Spleen (tissue), 11 donors: ENCODE measurements around the gene PEPD. TPM values are rescaled to one million over a fixed set of nuclear protein-coding genes. Genes with fewer than 3 reads are reported as not detected.

ENCODE experiments used
- DNase-seq: peaks from one replicate; pipeline ENCODE4 v3.0.0-alpha.2; 2020
- H3K27ac ChIP-seq, 8 donors: fragments of 200-600 bp; sonication (generic) in 7 of 8; 1 replicate in 4 of 8; 2 replicates in 4 of 8; pipeline versions ENCODE4 v1.5.0 to v1.8.0; 2016 to 2021; ENCODE audit warnings: inconsistent platforms in 4 of 8, mild to moderate bottlenecking in 4 of 8, moderate library complexity in 1 of 8
- H3K27me3 ChIP-seq, 7 donors: fragments of 200-600 bp; sonication (generic) in 6 of 7; replicated peaks in 1 of 7; 1 replicate in 4 of 7; 2 replicates in 3 of 7; pipeline versions ENCODE4 v1.5.0 to v1.8.0; 2016 to 2021; ENCODE audit warnings: inconsistent platforms in 3 of 7, mild to moderate bottlenecking in 1 of 7
- H3K36me3 ChIP-seq, 6 donors: fragments of 200-600 bp; sonication (generic) in 5 of 6; 1 replicate in 4 of 6; 2 replicates in 2 of 6; pipeline versions ENCODE4 v1.5.0 to v1.8.0; 2016 to 2021; ENCODE audit warnings: inconsistent platforms in 2 of 6
- H3K4me1 ChIP-seq, 6 donors: fragments of 200-600 bp; sonication (generic) in 5 of 6; 1 replicate in 3 of 6; 2 replicates in 3 of 6; pipeline versions ENCODE4 v1.5.0 to v1.8.0; 2016 to 2021; ENCODE audit warnings: inconsistent platforms in 3 of 6
- H3K4me3 ChIP-seq, 8 donors: fragments of 200-600 bp; sonication (generic) in 7 of 8; 1 replicate in 4 of 8; 2 replicates in 4 of 8; pipeline versions ENCODE4 v1.5.0 to v1.8.0; 2016 to 2021; ENCODE audit warnings: inconsistent platforms in 4 of 8, mild to moderate bottlenecking in 4 of 8, moderate library complexity in 2 of 8
- H3K9me3 ChIP-seq, 8 donors: fragments of 200-600 bp; sonication (generic) in 7 of 8; 1 replicate in 4 of 8; 2 replicates in 4 of 8; pipeline versions ENCODE4 v1.5.0 to v1.8.0; 2016 to 2021; ENCODE audit warnings: inconsistent platforms in 4 of 8
- POLR2A ChIP-seq, 3 donors: fragments of 450-650 bp; IDR thresholded peaks; one replicate each; pipeline ENCODE4 v1.5.1; 2017; ENCODE audit warnings: antibody characterized with exemption in 3 of 3, mild to moderate bottlenecking in 1 of 3
- POLR2AphosphoS5 ChIP-seq, 3 donors: sonication (generic); formaldehyde crosslinking; IDR thresholded peaks; one replicate each; pipeline ENCODE4 v1.5.1; 2017; ENCODE audit warnings: antibody characterized with exemption in 3 of 3
- WGBS, 5 donors: extraction: QIAGEN DNeasy Blood & Tissue Kit in 3 of 5; methylation state at CpG; one replicate each; pipeline versions ENCODE4 v1.1.5 to v1.1.7; 2013 to 2018; 5-methylcytosine and 5-hydroxymethylcytosine counted together
- intact Hi-C: fragments of 100-400 bp; cut with DNase I; formaldehyde crosslinking; loops from one replicate; pipeline ENCODE4 v1.15.0; 2023; ENCODE audit warnings: low total_unique reads
- polyA plus RNA-seq, 3 donors: library from polyadenylated mRNA; stranded (reverse); fragments of 200-250 nt; gene quantifications; one replicate each; pipeline ENCODE4 v1.2.1, GENCODE V29; 2013
- total RNA-seq, 7 donors: library from RNA; depleted of rRNA in 3 of 7; stranded (reverse); fragments of >200 nt in 3 of 7; fragmentation: NEBNext Ultra II Directional in 4 of 7; extraction: Animal tissue kit (Norgen Biotek cat#: 25700) in 4 of 7; gene quantifications; one replicate each; pipeline versions ENCODE4 v1.1.0 to v1.2.1, GENCODE V29; 2016 to 2021
- TF ChIP-seq, protein P1 (sequence below), 11 experiments: fragments of 200-600 bp in 7 of 11; fragments of 450-650 bp in 4 of 11; sonication (generic) in 4 of 11; IDR thresholded peaks in 8 of 11; conservative IDR thresholded peaks in 3 of 11; 1 replicate in 7 of 11; 2 replicates in 4 of 11; pipeline versions ENCODE4 v1.4.0 to v1.8.0; 2016 to 2021; ENCODE audit warnings: antibody characterized with exemption in 11 of 11, inconsistent platforms in 4 of 11, mild to moderate bottlenecking in 1 of 11
- donor health status: healthy with polysubstance abuse.
- donor health status: DM: no; HTN: no; CAD: no; lungs with moderate emphysema.
- donor health status: DM: no; HTN: no; CAD: no.
- donor health status: Bipolar disorder and iron deficiency.
- donor health status: healthy.
- donor health status: DM: no; HTN: no; CAD: no.
- donor health status: DM: yes; HTN: yes; CAD: no.

Gene PEPD
- total and polyA plus RNA-seq, 10 donors: 38.4 to 98.3 (median 69.8) TPM

DNA sequence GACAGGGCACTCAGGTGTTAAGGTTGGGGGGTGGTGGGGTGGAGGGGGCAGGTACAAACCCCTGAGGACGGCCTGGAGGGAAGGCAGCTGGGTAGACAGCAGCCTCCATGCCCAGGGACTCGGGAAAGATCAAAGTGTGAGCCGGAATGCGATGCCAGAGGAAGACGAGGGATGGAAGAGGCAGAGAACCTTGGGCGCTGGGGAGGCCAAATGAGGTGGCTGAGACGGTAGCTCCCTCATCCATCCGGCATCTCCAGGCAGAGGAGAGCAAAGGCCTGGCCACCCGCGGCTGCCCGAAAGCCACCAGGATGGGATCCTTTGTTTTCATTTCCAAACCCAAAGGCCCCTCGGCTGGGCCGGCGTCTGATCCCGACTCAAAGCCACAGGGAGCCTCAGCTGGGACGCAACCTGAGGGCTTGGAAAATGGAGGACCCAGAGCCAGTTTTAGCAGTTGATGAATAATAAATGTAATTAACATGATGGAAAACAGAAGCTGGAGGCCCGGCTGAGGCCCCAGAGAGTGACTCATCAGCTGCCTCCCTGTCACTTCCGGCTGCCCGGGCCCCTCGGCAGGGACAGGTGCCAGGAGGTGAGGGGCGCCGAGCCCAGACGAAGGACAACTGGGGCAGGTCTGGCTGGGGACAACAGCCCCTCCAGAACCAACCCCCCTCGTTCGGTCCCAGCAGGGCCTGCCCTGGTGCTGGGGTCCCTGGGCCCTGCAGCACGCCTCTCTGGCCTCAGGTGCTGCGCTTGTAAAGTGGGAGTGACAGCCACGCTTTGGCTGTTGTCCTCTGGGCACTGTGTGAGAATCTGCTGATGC, 86.5 kb downstream of the PEPD start:
- Histone ChIP-seq H3K27ac (no peak overlapping the region), H3K9me3 (no peaks in the 10 kb centered on the region), H3K4me1 (peaks cover 0 to 18% (median 3%) of the 10 kb centered on the region in 6 donors), H3K36me3 (peaks cover 0 to 14% (median 0%) of the 10 kb centered on the region in 6 donors), H3K4me3 (no peak overlapping the region), H3K27me3 (no peaks in the 10 kb centered on the region)
- 70 to 86% (median 81%) methylated on average over 23 to 28 of the region's 28 CpGs for WGBS, 5 donors
- TF ChIP-seq POLR2AphosphoS5 (IDR thresholded peaks at IDR 0.05) (peak in 1 of 3 donors; percentile 16), POLR2A (IDR thresholded peaks at IDR 0.05) (no peak)
- intact Hi-C loops: loop anchor here (5.0 kb wide), 1 partner anchor 337 kb away; no protein-coding TSS in a partner anchor
- DNase-seq: peak; percentile 57

- TF ChIP-seq, protein P1, sequence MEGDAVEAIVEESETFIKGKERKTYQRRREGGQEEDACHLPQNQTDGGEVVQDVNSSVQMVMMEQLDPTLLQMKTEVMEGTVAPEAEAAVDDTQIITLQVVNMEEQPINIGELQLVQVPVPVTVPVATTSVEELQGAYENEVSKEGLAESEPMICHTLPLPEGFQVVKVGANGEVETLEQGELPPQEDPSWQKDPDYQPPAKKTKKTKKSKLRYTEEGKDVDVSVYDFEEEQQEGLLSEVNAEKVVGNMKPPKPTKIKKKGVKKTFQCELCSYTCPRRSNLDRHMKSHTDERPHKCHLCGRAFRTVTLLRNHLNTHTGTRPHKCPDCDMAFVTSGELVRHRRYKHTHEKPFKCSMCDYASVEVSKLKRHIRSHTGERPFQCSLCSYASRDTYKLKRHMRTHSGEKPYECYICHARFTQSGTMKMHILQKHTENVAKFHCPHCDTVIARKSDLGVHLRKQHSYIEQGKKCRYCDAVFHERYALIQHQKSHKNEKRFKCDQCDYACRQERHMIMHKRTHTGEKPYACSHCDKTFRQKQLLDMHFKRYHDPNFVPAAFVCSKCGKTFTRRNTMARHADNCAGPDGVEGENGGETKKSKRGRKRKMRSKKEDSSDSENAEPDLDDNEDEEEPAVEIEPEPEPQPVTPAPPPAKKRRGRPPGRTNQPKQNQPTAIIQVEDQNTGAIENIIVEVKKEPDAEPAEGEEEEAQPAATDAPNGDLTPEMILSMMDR (IDR thresholded peaks at IDR 0.05 in 8 of 11, conservative IDR thresholded peaks at IDR 0.05 in 3 of 11): no peak
- TF ChIP-seq POLR2A (IDR thresholded peaks at IDR 0.05) (no peak), POLR2AphosphoS5 (IDR thresholded peaks at IDR 0.05) (no peak)
- Histone ChIP-seq H3K4me3 (no peak overlapping the region), H3K9me3 (no peaks in the 10 kb centered on the region), H3K27me3 (no peaks in the 10 kb centered on the region), H3K4me1 (peaks cover 0 to 18% (median 3%) of the 10 kb centered on the region in 6 donors), H3K36me3 (peaks cover 0 to 14% (median 0%) of the 10 kb centered on the region in 6 donors), H3K27ac (no peak overlapping the region)
- WGBS, 5 donors: 88 to 94% (median 91%) methylated on average over 20 to 22 of the region's 22 CpGs
- intact Hi-C loops: loop anchor here (5.0 kb wide), 1 partner anchor 338 kb away; no protein-coding TSS in a partner anchor
- peak; percentile 38 for DNase-seq
Observed at GRCh38 chr19:33434069-33434885, 87.3 kb downstream of the PEPD start.

GRCh38 chr19:33432446-33433170, 89.0 kb downstream of the PEPD start:
- WGBS, 5 donors: 79 to 89% (median 88%) methylated on average over 10 to 16 of the region's 16 CpGs
- Histone ChIP-seq H3K9me3 (no peaks in the 10 kb centered on the region), H3K4me3 (no peak overlapping the region), H3K27ac (no peak overlapping the region), H3K36me3 (peaks cover 0 to 14% (median 0%) of the 10 kb centered on the region in 6 donors), H3K27me3 (no peaks in the 10 kb centered on the region), H3K4me1 (peaks cover 0 to 15% (median 3%) of the 10 kb centered on the region in 6 donors)
- peak; percentile 46 for DNase-seq
- intact Hi-C loops: loop anchor here (5.0 kb wide), 1 partner anchor 340 kb away; no protein-coding TSS in a partner anchor
- TF ChIP-seq POLR2A (IDR thresholded peaks at IDR 0.05): no peak
- TF ChIP-seq POLR2AphosphoS5 (IDR thresholded peaks at IDR 0.05): no peak
- TF ChIP-seq, protein P1 (IDR thresholded peaks at IDR 0.05 in 8 of 11, conservative IDR thresholded peaks at IDR 0.05 in 3 of 11): no peak

DNA sequence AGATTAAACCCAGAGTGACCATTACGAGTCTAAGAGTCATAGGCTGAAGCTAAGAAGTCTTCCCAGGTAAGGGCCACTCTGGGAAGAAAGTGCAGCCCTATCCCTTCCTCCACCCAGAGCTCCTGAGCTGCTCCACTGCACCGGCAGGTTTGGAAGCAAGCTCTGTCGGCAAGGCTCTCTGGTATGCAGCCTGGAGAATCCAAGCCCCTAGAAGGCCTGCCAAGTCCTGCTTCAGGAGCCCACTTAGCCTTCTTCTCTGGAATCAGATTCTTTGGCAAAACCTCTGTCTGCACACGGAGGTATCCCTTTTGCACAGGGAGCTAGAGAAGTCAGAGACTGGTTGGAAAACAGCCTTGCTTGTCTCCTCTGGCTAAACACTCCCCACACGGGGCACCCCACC, 89.6 kb downstream of the PEPD start:
- intact Hi-C loops: loop anchor here (5.0 kb wide), 1 partner anchor 340 kb away; no protein-coding TSS in a partner anchor
- H3K27ac ChIP-seq: no peak overlapping the region
- no peak for DNase-seq

More for the DNA sequence above, 89.6 kb downstream of the PEPD start:
- Histone ChIP-seq H3K27me3 (no peaks in the 10 kb centered on the region), H3K9me3 (no peaks in the 10 kb centered on the region), H3K4me1 (peaks cover 0 to 12% (median 3%) of the 10 kb centered on the region in 6 donors), H3K4me3 (no peak overlapping the region), H3K36me3 (peaks cover 0 to 14% (median 0%) of the 10 kb centered on the region in 6 donors)
- 66 to 71% (median 66%) methylated on average over 4 to 5 of the region's 5 CpGs for WGBS, 5 donors
- TF ChIP-seq POLR2A (IDR thresholded peaks at IDR 0.05): no peak
- TF ChIP-seq POLR2AphosphoS5 (IDR thresholded peaks at IDR 0.05): no peak
- TF ChIP-seq, protein P1 (IDR thresholded peaks at IDR 0.05 in 8 of 11, conservative IDR thresholded peaks at IDR 0.05 in 3 of 11): no peak
